ENCODE results near the gene ALKBH5. TPM values are rescaled to one million over a fixed set of nuclear protein-coding genes. Genes with fewer than 3 reads are reported as not detected.

The ALKBH5 gene
- total RNA-seq, 1 experiment from 2014 or later, result 97.8 TPM

- TF ChIP-seq ZBTB33 (IDR thresholded peaks at IDR 0.05; ENCODE audit: extremely low read depth, insufficient replicate concordance, low read length), result no peak
- TF ChIP-seq CBX3 (IDR thresholded peaks at IDR 0.05; ENCODE audit: low read depth), result no peak
- no peak for TF ChIP-seq FOSL1 (IDR thresholded peaks at IDR 0.05; ENCODE audit: low read depth)
Observed at GRCh38 chr17:18194394-18194793, 10.8 kb downstream of the ALKBH5 start (continued).

GRCh38 chr17:18194804-18195203 is 11.2 kb downstream of the ALKBH5 start:
- CTCF ChIA-PET, result no interaction called here
- Histone ChIP-seq H2AFZ (ENCODE audit: low read depth, low read length, poor library complexity, severe bottlenecking) (no peak overlapping the region), H3K4me2 (ENCODE audit: low read length) (no peak overlapping the region), H3K27me3 (ENCODE audit: insufficient read depth, low read length) (no peaks in the 10 kb centered on the region), H3K4me3 (replicated peaks in 1 of 2; ENCODE audit: low read depth in 1 of 2, low read length in 2 of 2) (no peak overlapping the region), H3K9me2 (ENCODE audit: insufficient read depth) (no peaks in the 10 kb centered on the region), H3K27ac (ENCODE audit: low read depth, low read length) (no peak overlapping the region), H3K4me1 (ENCODE audit: control insufficient read depth in 1 of 2, insufficient read depth in 2 of 2, low read length in 2 of 2) (no peaks in the 10 kb centered on the region), H4K20me1 (ENCODE audit: insufficient read depth) (peaks cover 8% of the 10 kb centered on the region; the same call in 1 of the 2 replicates), H3K9ac (ENCODE audit: low read length) (no peak overlapping the region), H3K9me3 (ENCODE audit: control insufficient read depth in 1 of 2, insufficient read depth in 1 of 2, low read depth in 1 of 2, low read length in 2 of 2) (no peaks in the 10 kb centered on the region), H3K36me3 (ENCODE audit: control insufficient read depth in 1 of 2, insufficient read depth in 2 of 2, low read length in 2 of 2) (peaks cover 52 to 64% of the 10 kb centered on the region in 2 experiments), H3K79me2 (ENCODE audit: insufficient read depth, low read length) (peaks cover 97% of the 10 kb centered on the region)
- no TSS peak for BruUV-seq (replicated peaks)
- POLR2A ChIA-PET, result interaction anchor here (1.3 kb wide), 1 partner anchor 12 kb away, joined by 3 read pairs; no protein-coding TSS in a partner anchor
- RAD21 ChIA-PET (ENCODE audit: low non-redundant PET in 1 of 2, low total read pairs in 2 of 2, uncharacterized antibody in 2 of 2, unreplicated experiment in 2 of 2), result no interaction called here
- ATAC-seq (no peak), DNase-seq (ENCODE audit: low read depth, low spot score) (no peak)
- intact Hi-C loops (cut with micrococcal nuclease), result no loop called here
- TF ChIP-seq ZBTB33 (IDR thresholded peaks at IDR 0.05; ENCODE audit: extremely low read depth, insufficient replicate concordance, low read length) (no peak), CTCF (IDR thresholded peaks at IDR 0.05 in 2 of 3, conservative IDR thresholded peaks at IDR 0.05 in 1 of 3; ENCODE audit: borderline replicate concordance in 1 of 3, insufficient read depth in 1 of 3, low read depth in 2 of 3, low read length in 2 of 3) (no peak), JUND (IDR thresholded peaks at IDR 0.05) (no peak), POLR2AphosphoS5 (IDR thresholded peaks at IDR 0.05; ENCODE audit: low read depth, low read length) (no peak), YY1 (IDR thresholded peaks at IDR 0.05; ENCODE audit: extremely low read depth, insufficient replicate concordance, low read depth, low read length) (no peak)
